GM18951 (cell line): ENCODE measurements around the gene EFHC2.
"Not testable (repeated sequence)": the region's sequence is repeated elsewhere in the genome, so short reads cannot be mapped to it uniquely, and the experiment has no call there.

Experiments used
- POLR2A ChIP-seq: IDR thresholded peaks from 4 replicates; pipeline ENCODE4 v1.6.1; 2011; ENCODE audit warnings: mild to moderate bottlenecking; ENCODE audit not compliant: insufficient read length, insufficient read depth; ENCODE audit errors: extremely low read depth
- in situ Hi-C: fragments of 300-500 bp; cut with MboI; formaldehyde crosslinking; loops from one replicate; pipeline ENCODE4 v1.12.0; 2022; ENCODE audit warnings: low sequenced_read_pairs, mixed read lengths, inconsistent platforms; ENCODE audit not compliant: unreplicated experiment

EFHC2 gene

DNA sequence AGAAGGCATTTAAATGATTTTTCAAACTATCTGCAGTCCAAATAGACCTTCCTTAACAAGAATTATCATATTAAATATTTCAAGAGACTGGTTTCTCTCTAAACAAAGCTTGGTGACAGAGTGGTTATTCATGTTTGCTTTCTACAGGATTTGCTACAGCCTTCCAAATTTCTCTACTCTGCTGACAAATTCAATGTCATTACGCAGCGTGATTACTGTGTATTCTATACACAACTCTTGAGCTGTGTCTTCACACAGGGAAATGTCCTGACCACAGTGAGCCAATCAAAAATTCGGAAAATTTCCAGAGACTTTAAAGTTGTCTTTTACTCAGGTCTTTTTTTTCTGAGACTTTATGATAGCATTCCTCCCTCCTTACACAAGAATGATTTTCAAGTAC is 75.6 kb downstream of the EFHC2 start:
- in situ Hi-C loops: no loop called here
- no peak for TF ChIP-seq POLR2A

DNA sequence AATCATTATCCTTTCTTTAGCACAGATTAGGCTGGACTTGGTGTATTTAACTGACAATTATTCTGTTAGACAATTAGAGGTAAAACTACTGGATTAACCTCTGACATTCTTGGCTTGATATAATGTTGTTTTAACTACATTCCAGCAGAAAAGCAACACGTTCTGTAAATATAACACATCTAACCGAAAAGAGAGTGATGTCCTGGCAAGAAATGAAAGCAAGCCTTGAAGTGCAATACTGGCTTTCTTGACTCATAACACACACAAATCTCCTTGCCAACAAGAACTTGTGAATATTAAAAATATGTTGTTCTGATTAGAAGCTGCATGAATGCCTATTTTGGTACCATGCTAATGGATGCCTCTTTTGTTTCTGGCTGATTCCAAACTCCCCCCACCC is 76.4 kb downstream of the EFHC2 start:
- TF ChIP-seq POLR2A: no peak
- in situ Hi-C loops: no loop called here

DNA sequence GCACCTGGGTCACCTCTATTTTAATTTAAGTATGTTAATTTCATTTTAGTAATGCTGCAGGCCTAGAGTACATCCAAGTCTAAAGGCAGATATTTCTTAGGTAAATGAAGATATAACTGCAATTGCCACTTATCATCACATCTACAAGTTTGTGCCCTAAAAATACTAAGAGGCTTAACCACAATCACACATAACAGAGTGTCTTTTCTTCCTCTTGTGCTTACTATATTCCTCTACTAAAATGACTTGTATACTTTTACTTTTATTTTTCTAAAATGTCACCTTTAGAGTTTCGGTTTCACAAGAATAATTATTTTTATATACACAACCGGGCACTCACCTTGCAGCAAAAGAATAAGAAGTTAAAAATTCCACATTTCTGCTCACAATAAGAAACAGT is 77.9 kb downstream of the EFHC2 start:
- in situ Hi-C loops: no loop called here
- no peak for TF ChIP-seq POLR2A

DNA sequence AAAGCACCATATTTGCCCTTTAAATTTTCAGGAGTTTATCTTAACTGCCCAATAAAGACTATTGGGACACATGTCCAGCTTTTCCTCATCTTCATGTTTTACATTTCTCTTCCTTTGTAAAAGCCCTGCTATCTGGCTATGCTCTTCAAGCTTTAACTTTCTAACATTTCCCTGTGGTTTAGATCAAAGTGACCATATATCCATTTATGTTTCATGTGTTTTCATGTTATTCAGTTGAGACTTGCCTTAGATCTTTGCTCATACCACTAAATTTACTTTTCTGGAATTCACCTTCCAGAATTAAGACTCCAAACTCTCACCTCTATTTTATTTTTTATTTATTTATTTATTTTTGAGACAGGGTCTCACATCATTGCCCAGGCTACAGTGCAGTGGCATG is 78.5 kb downstream of the EFHC2 start:
- in situ Hi-C loops: no loop called here
- no peak for TF ChIP-seq POLR2A

DNA sequence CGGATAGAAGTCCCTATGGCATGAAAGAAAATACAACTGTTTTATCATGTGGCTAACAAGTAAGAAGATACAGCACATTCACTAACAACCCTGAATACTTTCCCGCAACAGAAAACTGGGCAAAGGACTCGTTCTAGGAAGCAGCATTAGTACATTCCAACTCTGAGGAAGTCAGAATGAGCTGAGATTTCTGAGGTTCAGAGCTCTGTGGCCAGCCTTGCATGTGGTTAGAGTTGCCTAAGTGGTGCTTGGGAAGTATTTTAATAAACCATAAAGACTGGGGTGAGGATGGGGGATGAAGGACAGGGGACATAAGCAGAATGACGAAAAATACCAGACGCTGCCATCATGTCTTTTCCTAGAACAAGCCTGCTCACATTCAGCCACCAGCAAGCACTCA is 82.2 kb downstream of the EFHC2 start:
- no peak for TF ChIP-seq POLR2A
- in situ Hi-C loops: no loop called here

DNA sequence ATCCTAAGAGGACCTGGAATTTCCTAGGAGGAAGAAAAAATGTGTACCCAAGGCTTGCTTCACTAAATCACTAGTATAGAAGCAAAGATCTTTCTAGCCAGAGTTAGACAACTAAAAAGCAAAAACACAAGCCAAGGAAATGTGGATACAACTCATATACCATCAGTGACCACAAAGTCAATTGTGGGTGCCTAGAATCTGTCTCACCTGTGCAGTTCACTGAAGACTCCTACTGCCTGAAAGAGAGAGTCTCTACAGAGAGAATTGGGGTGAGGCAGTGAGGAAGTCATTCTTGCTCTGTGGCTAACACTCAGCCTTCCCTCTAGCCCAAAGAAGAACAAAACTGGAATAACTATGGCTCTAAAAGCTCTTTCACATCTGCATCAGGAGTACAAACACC is 82.9 kb downstream of the EFHC2 start:
- in situ Hi-C loops: no loop called here
- no peak for TF ChIP-seq POLR2A

DNA sequence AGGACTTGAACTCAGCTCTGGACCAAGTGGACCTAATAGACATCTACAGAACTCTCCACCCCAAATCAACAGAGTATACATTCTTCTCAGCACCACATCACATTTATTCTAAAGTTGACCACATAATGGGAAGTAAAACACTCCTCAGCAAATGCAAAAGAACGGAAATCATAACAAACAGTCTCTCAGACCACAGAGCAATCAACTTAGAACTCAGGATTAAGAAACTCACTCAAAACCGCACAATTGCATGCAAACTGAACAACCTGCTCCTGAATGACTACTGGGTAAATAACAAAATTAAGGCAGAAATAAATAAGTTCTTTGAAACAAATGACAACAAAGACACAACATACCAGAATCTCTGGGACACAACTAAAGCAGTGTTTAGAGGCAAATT is 87.7 kb downstream of the EFHC2 start:
- in situ Hi-C loops: not testable (repeated sequence)

DNA sequence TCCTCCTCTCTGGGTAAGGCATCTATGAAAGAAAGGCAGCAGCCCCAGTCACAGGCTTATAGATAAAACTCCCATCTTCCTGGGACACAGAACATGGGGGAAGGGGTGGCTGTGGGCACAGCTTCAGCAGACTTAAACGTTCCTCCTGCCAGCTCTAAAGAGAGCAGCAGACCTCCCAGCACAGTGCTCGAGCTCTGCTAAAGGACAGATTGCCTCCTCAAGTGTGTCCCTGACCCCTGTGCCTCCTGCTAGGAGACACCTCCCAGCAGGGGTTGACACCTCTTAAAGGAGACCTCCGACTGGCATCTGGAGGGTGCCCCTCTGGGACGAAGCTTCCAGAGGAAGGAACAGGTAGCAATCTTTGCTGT is 89.9 kb downstream of the EFHC2 start:
- in situ Hi-C loops: no loop called here
- TF ChIP-seq POLR2A: no peak

DNA sequence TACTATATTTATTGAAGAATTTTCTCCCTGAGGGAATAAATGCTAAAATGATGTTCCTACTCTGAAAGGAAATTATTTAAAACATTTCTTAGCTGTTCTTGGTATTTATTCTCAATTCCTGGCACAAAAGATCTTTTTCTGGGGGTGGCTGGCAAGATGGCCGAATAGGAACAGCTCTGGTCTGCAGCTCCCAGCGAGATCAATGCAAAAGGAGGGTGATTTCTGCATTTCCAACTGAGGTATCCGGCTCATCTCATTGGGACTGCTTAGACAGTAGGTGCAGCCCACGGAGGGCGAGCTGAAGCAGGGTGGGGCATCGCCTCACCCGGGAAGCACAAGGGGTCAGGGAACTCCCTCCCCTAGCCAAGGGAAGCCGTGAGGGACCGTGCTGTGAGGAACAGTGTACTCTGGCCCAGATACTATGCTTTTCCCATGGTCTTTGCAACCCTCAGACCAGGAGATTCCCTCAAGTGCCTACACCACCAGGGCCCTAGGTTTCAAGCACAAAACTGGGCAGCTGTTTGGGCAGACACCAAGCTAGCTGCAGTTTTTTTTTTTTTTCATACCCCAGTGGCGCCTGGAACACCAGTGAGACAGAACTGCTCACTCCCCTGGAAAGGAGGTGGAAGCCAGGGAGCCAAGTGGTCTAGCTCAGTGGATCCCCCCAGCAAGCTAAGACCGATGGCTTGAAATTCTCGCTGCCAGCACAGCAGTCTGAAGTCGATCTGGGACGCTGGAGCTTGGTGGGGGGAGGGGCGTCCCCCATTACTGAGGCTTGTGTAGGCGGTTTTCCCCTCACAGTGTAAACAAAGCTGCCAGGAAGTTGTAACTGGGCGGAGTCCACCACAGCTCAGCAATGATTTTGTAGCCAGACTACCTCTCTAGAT is 90.5 kb downstream of the EFHC2 start:
- in situ Hi-C loops: not testable (repeated sequence)

DNA sequence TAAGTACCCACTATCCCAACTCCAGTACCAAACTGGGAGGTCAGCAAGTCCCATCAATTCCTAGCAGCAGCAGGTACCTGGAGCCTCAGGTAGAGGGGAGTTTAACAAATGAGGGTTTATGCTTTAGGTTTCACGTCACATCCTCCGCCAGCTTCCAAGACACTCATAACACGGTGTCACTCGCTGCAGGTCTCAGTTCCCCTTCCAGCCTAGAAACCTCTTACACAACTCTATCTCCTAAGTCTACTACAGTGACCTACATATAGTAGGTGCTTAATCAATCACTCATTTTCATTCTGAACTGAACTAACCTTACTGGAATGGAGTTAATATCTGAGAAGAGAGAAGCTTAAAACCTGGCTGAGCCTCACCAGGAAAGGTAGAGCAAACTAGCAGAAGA is 96.0 kb downstream of the EFHC2 start:
- in situ Hi-C loops: no loop called here
- TF ChIP-seq POLR2A: no peak

DNA sequence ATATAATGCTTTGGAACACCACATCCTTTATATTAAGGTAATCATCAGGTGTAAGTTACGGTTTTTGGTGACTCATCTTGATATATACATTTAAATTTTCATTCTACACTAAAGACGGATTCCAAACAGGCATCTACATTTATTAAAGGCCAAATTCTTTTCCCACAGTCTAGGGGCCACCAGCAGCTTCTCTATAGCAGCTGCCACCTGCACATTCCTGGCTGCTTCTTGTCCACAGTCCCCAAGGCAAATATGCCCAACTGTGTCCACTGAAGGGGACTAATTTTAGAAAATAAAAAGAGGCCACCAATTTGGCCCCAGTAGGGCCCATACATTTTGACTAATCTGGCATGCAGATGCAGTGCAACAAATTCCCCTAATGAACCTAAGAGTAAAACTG is 96.6 kb downstream of the EFHC2 start:
- in situ Hi-C loops: no loop called here
- no peak for TF ChIP-seq POLR2A

DNA sequence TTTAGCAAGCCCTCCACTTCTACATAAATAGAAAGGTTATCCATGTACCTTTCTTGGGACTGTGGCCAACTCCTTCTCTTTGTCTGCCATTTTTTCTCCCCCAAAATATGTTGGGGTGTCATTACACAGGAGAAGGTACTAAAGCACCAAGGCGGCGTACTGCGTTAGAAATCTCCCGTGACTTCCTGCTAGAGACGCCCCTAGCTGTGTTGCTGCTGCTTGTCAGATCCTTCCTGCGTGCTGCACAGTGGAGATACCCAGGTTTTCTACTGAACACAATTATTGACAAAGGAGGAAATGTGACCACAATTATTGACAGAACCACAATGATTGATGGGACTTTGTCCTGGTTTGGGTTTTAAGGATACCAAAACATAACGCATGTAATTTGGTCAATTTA is 97.7 kb downstream of the EFHC2 start:
- in situ Hi-C loops: no loop called here
- no peak for TF ChIP-seq POLR2A

DNA sequence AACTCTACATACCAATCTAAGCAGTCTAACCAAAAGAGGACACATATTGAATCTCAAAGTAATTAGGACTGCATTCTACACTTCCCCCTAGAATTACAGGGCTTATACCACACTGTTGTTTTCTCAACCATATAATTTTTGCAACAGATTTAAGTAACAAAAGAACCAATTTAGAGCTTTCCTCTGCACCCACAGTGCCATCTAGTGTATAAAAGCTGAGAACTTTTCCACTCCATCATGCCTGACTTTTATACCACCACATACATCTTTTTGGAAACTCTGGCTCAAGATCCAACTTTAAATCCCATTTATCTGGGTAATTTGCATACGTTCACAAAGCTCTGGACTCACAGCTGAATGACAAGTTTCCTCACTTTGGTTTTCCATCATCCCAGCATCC is 99.5 kb downstream of the EFHC2 start:
- in situ Hi-C loops: no loop called here
- no peak for TF ChIP-seq POLR2A

DNA sequence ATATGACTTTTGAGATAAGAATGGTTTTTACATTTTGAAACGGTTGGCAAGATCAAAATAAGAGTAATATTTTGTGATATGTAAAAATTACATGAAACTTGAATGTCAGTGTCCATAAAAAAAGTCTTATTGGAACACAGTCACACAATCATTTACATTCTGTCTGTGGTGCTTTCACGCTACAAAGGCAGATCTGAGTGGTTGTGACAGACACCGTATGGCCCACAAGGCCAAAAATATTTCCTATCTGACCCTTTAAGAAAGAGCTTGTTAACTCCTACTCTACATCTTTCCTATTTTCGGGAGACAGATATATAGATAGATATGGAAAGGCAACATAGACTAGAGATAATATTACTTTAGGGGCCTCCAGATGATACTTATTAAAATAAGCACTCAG is 101.9 kb downstream of the EFHC2 start:
- in situ Hi-C loops: no loop called here
- TF ChIP-seq POLR2A: no peak

DNA sequence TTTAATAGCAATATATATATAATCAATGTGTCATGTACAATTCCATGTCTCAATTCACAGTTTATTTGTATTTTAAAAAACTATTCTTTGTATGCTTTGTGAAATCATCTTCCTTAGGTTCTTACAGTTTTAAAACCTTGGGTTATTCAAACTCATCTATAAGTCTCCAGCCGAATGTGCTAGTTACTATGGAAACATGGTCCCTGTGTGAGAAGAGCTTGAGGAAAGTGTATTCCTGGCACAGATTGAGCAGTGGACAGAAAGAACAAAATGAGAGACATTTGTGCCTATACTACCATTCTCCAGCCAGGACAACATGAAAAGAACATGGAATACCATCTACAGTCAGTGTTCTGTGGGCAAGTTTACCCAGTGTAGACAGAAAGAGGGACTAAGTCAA is 103.4 kb downstream of the EFHC2 start:
- TF ChIP-seq POLR2A: no peak
- in situ Hi-C loops: no loop called here
